HL-60 (cell line): ENCODE data around the gene FNDC3B.
A peak's percentile ranks its signal among the peaks of the same experiment; 100 is the strongest.

Experiments used
- POLR2AphosphoS5 ChIP-seq: IDR thresholded peaks from 2 replicates; pipeline ENCODE4 v1.6.1; 2012; ENCODE audit warnings: low read depth
- TF ChIP-seq, protein P1 (sequence below): IDR thresholded peaks from one replicate; pipeline ENCODE4 v1.5.1; 2011; ENCODE audit warnings: low read length, control low read depth, inconsistent platforms; ENCODE audit not compliant: insufficient read depth

DNA sequence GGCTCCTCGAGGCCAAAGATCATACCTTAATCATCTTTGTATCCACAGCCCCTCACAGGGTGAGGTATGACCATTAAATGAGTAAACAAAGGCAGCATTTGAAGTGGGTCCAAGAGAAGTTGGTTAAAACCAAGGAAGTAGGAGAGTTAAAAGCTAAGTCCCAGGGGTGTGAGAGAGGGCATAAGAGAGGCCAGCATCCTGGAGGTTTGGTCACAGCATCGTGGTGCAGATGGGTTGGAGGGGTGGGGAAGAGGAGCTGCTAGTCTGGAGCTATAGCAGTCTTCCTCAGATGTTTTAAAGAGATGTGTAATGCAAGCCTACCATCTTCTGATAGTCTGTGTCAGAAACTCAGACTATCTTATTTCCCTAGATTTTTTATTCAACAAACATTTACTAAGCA is 253.7 kb downstream of the FNDC3B start:
- TF ChIP-seq, protein P1, sequence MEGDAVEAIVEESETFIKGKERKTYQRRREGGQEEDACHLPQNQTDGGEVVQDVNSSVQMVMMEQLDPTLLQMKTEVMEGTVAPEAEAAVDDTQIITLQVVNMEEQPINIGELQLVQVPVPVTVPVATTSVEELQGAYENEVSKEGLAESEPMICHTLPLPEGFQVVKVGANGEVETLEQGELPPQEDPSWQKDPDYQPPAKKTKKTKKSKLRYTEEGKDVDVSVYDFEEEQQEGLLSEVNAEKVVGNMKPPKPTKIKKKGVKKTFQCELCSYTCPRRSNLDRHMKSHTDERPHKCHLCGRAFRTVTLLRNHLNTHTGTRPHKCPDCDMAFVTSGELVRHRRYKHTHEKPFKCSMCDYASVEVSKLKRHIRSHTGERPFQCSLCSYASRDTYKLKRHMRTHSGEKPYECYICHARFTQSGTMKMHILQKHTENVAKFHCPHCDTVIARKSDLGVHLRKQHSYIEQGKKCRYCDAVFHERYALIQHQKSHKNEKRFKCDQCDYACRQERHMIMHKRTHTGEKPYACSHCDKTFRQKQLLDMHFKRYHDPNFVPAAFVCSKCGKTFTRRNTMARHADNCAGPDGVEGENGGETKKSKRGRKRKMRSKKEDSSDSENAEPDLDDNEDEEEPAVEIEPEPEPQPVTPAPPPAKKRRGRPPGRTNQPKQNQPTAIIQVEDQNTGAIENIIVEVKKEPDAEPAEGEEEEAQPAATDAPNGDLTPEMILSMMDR, result no peak
- TF ChIP-seq POLR2AphosphoS5, result peak; percentile 54
